Astrocyte of the cerebellum (primary cell): ENCODE results near the gene MEGF6.

Experiments used
- DNase-seq: peaks from one replicate; pipeline ENCODE4 v3.0.0-alpha.2; 2011; ENCODE audit warnings: low read depth
- H3K4me3 ChIP-seq: 2 replicates; pipeline ENCODE4 v1.5.1; 2011; ENCODE audit warnings: mild to moderate bottlenecking, low read depth, low read length, moderate library complexity
- in situ Hi-C: cut with HindIII; loops from 2 replicates; pipeline ENCODE4 v1.10.0; 2017; ENCODE audit warnings: low sequenced_read_pairs
- TF ChIP-seq, protein P1 (sequence below): IDR thresholded peaks from 2 replicates; pipeline ENCODE4 v1.5.1; 2012; ENCODE audit warnings: low read length, low read depth, moderate library complexity, mild to moderate bottlenecking; ENCODE audit errors: missing control alignments

MEGF6 gene

DNA sequence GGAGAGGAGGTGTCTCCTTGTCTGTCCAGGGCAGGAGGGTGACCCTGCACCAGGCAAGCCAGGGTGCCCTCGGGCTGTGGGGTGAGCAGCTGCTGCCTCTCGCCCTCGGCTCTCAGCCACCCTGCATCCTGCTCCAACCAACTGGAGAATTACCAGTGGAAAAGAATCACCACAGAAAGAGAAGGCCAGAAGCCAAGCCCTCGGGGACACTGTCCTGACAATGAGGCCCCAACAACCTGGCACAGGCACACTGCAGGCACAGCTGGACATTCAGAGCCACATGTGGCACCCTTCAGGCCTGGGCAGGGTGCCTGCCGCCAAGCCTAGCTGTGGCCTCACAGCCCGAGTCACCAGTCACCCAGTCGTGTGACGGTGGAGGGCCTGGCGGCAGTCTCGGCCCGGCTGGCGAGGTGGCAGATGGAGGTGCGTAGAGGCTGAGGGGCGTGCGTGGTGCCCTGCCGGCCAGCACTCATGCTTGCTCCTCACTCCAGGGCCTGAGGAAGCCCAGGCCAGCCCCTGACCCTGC, 12.0 kb downstream of the MEGF6 start:
- in situ Hi-C loops, result no loop called here
- TF ChIP-seq, protein P1, sequence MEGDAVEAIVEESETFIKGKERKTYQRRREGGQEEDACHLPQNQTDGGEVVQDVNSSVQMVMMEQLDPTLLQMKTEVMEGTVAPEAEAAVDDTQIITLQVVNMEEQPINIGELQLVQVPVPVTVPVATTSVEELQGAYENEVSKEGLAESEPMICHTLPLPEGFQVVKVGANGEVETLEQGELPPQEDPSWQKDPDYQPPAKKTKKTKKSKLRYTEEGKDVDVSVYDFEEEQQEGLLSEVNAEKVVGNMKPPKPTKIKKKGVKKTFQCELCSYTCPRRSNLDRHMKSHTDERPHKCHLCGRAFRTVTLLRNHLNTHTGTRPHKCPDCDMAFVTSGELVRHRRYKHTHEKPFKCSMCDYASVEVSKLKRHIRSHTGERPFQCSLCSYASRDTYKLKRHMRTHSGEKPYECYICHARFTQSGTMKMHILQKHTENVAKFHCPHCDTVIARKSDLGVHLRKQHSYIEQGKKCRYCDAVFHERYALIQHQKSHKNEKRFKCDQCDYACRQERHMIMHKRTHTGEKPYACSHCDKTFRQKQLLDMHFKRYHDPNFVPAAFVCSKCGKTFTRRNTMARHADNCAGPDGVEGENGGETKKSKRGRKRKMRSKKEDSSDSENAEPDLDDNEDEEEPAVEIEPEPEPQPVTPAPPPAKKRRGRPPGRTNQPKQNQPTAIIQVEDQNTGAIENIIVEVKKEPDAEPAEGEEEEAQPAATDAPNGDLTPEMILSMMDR, result no peak
- no peak overlapping the region for H3K4me3 ChIP-seq

DNA sequence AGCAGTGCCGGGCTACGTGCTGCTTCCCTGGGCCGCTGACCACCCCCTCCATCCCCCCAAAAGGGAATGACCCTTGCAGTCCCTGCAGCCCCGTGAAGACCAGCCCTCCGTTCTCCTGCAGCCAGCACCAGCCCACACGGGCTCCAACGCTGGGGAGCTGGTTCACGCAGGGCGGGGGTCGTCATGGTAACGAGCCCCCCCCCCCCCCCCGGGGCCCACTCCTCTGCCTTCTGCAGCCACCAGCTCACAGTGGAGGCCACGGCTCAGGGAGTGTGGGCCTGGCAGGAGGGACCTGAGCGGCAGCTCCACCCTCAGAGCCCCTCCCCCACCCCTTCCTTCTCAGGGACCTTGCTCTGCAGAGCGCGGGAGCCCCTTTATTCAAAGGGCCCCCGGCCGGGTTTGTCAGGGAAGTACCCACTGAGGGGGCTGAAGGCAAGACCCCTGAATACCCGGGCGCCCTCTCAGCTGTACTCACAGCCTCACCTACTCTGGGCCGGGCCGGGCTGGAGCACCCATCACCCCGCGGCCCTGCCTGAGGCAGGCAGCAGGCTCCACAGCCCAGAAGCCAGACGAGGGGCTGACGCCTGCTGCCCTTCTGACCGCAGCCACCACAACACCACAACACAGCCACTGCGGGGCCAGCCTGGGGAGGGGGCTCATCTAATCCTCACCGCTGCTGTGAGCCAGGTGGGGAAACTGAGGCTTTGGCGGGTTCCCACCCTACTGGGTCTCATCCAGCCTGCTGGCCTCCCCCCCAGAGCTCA, 12.6 kb downstream of the MEGF6 start:
- H3K4me3 ChIP-seq, result no peak overlapping the region
- DNase-seq, result no peak
- TF ChIP-seq, protein P1, result no peak
- in situ Hi-C loops, result no loop called here

More for the DNA sequence above, 12.0 kb downstream of the MEGF6 start:
- no peak for DNase-seq

DNA sequence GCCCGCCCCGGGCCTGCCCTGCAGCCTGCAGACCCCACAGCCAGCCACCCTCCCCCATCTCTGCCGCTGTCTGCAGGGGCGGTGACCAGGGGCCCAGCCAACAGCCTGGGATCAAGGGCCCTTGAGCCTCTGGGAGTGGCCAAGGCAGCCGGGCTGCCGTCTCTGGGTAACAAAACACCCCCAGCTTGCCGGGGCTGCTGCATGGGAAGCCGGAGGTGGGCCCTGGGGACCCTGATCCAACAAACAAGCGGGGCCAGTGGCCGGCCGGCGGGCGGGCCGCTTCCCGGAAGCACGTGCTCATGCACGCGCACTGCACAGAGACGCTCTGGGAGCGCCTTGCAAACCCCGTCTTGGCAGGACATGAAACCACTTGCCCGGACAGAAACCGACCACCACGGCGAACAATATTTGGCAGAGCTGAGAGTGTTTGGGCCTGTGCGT, 13.2 kb downstream of the MEGF6 start:
- in situ Hi-C loops, result no loop called here
- TF ChIP-seq, protein P1, result no peak
- H3K4me3 ChIP-seq, result no peak overlapping the region
- peak; percentile 19 for DNase-seq

DNA sequence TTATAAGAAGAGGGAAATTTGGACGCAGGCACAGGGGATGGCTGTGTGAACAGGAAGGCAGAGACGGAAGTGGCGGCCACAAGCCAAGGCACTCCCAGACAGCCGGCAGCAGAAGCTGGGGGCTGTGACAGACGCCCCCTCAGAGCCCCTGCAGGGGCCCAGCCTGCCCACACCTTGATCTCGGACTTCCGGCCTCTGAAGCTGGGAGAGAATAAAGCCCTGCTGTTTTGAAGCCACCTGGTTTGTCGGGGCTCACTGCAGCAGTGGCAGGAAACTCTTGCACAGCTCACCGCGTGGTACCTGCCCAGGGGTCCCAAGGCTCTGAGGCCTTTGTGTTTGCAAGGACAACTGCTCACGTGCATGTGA, 13.7 kb downstream of the MEGF6 start:
- H3K4me3 ChIP-seq, result no peak overlapping the region

DNA sequence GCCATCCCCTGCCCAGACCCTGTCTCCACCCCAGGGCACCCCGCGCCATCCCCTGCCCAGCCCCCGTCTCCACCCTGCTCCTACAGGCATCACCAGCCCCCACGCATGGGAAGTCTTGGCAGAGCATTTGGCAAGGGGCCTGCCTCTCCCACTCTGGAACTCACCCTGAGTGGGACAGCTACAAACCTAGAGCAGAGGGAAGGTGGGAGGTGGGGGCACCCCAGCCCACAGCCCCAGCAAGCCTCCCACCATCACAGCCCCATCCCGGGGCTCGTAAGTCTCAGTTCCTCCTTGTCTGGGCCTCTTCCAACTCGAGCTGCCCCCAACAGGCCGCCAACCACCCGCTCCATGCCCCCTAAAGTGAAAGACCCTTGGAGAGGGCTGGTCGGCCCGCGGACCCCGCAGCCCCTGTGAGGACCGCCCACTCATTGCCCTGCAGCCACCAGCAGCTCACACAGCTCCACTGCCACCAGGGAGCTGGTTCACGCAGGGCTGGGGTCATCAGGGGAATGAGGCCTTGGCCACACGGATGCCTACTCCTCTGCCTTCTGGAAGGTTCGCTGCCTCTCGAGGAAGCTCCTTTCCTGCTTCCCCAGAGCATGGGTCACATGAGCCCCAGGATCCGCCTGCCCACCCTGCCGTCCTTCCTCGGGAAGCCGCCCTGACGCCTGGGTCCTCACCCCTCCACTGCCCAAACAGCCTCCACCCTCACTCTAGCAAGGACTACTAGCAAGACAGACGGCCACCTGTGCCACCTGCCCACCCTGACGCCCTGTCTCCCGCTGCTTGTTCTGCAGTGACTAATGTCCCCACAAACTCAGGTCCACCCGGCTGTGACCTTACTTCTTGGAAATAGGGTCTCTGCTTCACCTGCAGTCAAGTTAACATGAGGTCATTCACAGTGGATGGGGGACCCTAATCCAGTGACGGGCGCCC, 14.4 kb downstream of the MEGF6 start:
- in situ Hi-C loops, result no loop called here
- no peak overlapping the region for H3K4me3 ChIP-seq
- no peak for DNase-seq
- TF ChIP-seq, protein P1, result no peak

More for the DNA sequence above, 13.7 kb downstream of the MEGF6 start:
- no peak for DNase-seq
- in situ Hi-C loops, result no loop called here
- TF ChIP-seq, protein P1, result no peak

DNA sequence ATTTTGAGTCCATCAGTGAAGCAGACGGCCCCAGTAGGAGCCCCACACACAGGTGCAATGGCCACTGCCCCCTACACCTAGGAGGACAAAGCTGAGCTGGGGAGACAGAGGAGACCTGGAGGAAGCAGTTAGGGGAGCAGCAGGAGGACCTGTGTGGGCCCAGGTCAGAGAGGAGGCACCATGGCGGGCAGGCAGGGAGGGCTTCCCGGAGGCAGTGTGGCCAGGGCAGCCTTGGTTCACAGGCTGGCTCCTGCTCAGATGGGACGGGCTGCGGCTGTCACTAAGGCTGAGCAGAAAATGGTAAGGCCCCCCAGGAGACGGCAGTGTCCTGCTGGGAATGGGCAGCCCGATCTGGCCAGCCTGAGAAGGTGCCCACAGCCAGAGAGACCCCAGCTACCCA, 15.4 kb downstream of the MEGF6 start:
- no peak overlapping the region for H3K4me3 ChIP-seq
- in situ Hi-C loops, result no loop called here
- TF ChIP-seq, protein P1, result no peak
- no peak for DNase-seq
